Effector memory CD4-positive, alpha-beta T cell (primary cell): ENCODE measurements around the gene CHST6.
"Not testable (repeated sequence)": the region's sequence is repeated elsewhere in the genome, so short reads cannot be mapped to it uniquely, and the experiment has no call there.

Experiments used
- DNase-seq, 3 donors: peaks; one replicate each; pipeline ENCODE4 v3.0.0-alpha.2; 2020
- H3K27ac ChIP-seq: 2 replicates; pipeline ENCODE4 v1.7.0; 2013; ENCODE audit warnings: mild to moderate bottlenecking, low read length, moderate library complexity; ENCODE audit not compliant: insufficient read depth, poor library complexity, severe bottlenecking
- H3K27me3 ChIP-seq: replicated peaks from 2 replicates; pipeline ENCODE4 v1.7.0; 2013; ENCODE audit warnings: mild to moderate bottlenecking, low read length; ENCODE audit not compliant: insufficient read depth, control insufficient read depth, poor library complexity, severe bottlenecking
- H3K36me3 ChIP-seq: 2 replicates; pipeline ENCODE4 v1.7.0; 2013; ENCODE audit warnings: mild to moderate bottlenecking, low read length, moderate library complexity; ENCODE audit not compliant: control insufficient read depth, insufficient read depth
- H3K4me1 ChIP-seq: 2 replicates; pipeline ENCODE4 v1.7.0; 2013; ENCODE audit warnings: low read length, mild to moderate bottlenecking; ENCODE audit not compliant: control insufficient read depth, insufficient read depth, poor library complexity, severe bottlenecking
- H3K4me3 ChIP-seq: 2 replicates; pipeline ENCODE4 v1.7.0; 2013; ENCODE audit warnings: low read length, low read depth, mild to moderate bottlenecking; ENCODE audit not compliant: insufficient read depth, poor library complexity, severe bottlenecking
- H3K9me3 ChIP-seq: 2 replicates; pipeline ENCODE4 v1.7.0; 2013; ENCODE audit warnings: mild to moderate bottlenecking, low read length, moderate library complexity; ENCODE audit not compliant: control insufficient read depth
- total RNA-seq, 3 donors: gene quantifications; one replicate each; lab custom pipeline; 2026; lab: John Stamatoyannopoulos, UW

CHST6 gene
- total RNA-seq: 0 reads per million in 3 donors

DNA sequence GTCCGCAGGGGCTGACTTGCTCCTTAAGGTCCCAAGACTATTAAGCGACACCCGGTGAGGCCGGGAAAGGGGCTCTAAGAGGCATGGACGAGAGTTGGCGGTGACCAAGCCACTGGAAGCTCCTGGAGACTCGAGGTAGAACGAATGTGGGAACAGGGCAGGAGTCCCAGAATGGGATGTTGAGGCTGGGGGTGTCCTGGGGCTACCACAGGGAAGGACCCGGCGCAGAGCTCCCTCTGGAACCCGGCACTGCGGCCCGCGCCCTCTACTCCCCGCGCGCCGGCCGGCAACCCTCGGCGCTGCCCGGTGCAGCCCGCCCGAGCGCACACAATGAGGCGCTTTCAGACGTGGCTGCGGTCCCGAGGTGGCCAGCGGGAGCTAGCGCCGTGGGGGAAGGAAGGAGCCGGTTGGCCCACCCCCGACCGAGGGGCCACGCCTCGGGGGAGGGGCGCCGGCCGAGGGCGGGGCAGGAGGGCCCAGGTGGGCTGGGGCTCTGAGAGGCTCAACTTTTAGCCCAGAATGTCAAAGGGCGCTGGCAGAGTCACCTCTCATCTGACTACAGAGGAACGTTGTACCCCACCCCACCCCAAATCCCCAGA lies at the start of gene CHST6:
CHST6 (minus strand) TSS at position 366 of the 599 bp plus-strand sequence. CDS start 15,613 bp downstream, outside the sequence.
- Histone ChIP-seq H3K36me3 (no peaks in the 10 kb centered on the region), H3K9me3 (no peaks in the 10 kb centered on the region), H3K4me1 (peaks cover 8% of the 10 kb centered on the region), H3K27ac (no peak within 1 kb of the TSS), H3K27me3 (peaks cover 9% of the 10 kb centered on the region), H3K4me3 (peak within 1 kb of the TSS; percentile 35)
- DNase-seq: no peak

GRCh38 chr16:75542462-75542861 lies 47.2 kb upstream of the CHST6 start:
- not testable (repeated sequence) for H3K27me3 ChIP-seq, H3K4me1 ChIP-seq, H3K9me3 ChIP-seq, H3K4me3 ChIP-seq, DNase-seq, H3K36me3 ChIP-seq, H3K27ac ChIP-seq

GRCh38 chr16:75541236-75541635 lies 46.0 kb upstream of the CHST6 start:
- Histone ChIP-seq H3K27ac (no peak overlapping the region), H3K9me3 (no peaks in the 10 kb centered on the region), H3K4me1 (no peaks in the 10 kb centered on the region), H3K4me3 (no peak overlapping the region), H3K36me3 (no peaks in the 10 kb centered on the region), H3K27me3 (no peaks in the 10 kb centered on the region)
- no peak for DNase-seq

DNA sequence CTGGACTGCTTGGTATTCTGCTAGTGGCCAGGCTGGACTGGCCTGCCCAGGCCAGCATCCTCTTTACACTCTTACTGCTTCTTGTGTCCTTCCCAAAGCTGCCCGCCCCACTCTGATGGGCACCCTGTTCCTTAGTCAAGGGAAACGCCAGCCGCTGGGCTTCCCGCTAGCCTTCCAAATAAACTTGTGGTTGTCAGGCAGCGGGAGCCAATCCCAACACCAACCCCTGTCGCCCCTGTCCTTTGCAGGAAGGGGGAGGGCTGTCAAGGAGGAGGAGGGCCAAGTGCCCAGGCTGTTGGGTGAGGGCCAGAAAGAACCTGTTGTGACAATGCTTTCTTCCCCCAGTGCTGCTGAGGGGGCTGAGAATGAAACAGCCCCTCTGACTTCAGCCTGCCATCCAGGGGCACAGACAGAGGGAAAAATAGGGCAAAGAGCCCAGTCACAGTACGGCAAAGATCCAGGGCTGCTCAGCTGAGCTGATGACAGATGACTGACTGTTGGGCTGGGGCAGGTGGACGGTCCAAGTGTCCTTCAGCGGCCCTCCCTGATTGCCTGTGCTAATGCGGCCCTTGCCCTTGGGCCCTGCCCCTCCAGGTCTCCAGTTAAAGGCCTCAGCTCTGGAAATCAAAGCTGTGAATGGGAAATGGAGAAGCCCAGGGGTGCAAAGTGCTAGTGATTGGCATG lies 43.8 kb upstream of the CHST6 start:
- not testable (repeated sequence) for H3K4me3 ChIP-seq, H3K4me1 ChIP-seq, DNase-seq, H3K9me3 ChIP-seq, H3K27ac ChIP-seq, H3K27me3 ChIP-seq, H3K36me3 ChIP-seq

GRCh38 chr16:75537776-75538175 lies 42.5 kb upstream of the CHST6 start:
- no peak for DNase-seq
- Histone ChIP-seq H3K27ac (no peak overlapping the region), H3K27me3 (no peaks in the 10 kb centered on the region), H3K9me3 (no peaks in the 10 kb centered on the region), H3K4me1 (no peaks in the 10 kb centered on the region), H3K36me3 (no peaks in the 10 kb centered on the region), H3K4me3 (no peak overlapping the region)

- Histone ChIP-seq H3K9me3 (no peaks in the 10 kb centered on the region), H3K27me3 (no peaks in the 10 kb centered on the region), H3K36me3 (no peaks in the 10 kb centered on the region), H3K27ac (no peak within 1 kb of the TSS), H3K4me3 (no peak within 1 kb of the TSS), H3K4me1 (no peaks in the 10 kb centered on the region)
- DNase-seq: no peak
Observed at GRCh38 chr16:75535901-75536300, 40.7 kb upstream of the CHST6 start, which contains the start of gene CHST5. Gene CHST5 (minus strand): TSS chr16:75536108. CDS start chr16:75530384, 5,724 bp downstream.

DNA sequence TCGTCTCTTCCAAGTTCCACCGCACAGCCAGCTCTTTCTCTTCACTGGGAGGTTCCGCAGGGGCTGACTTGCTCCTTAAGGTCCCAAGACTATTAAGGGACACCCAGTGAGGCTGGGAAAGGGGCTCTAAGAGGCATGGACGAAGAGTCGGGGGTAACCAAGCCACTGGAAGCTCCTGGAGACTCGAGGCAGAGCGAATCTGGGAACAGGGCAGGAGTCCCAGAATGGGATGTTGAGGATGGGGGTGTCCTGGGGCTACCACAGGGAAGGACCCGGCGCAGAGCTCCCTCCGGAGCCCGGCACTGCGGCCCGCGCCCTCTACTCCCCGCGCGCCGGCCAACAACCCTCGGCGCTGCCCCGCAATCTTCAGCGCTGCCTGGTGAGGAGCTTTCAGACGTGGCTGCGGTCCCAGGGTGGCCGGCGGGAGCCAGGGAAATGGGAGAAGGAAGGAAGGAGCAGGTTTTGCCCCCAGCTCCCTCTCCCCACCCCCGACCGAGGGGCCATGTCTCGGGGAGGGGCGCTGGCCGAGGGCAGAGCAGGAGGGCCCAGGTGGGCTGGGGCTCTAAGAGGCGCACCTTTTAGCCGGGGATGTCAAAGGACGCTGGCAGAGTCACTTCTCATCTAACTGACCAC lies 40.1 kb upstream of the CHST6 start:
- H3K36me3 ChIP-seq: no peaks in the 10 kb centered on the region
- no peaks in the 10 kb centered on the region for H3K9me3 ChIP-seq
- no peaks in the 10 kb centered on the region for H3K27me3 ChIP-seq
- no peak overlapping the region for H3K4me3 ChIP-seq
- DNase-seq: no peak
- no peak overlapping the region for H3K27ac ChIP-seq
- H3K4me1 ChIP-seq: no peaks in the 10 kb centered on the region

- Histone ChIP-seq H3K36me3 (no peaks in the 10 kb centered on the region), H3K9me3 (no peaks in the 10 kb centered on the region), H3K4me1 (no peaks in the 10 kb centered on the region), H3K27me3 (no peaks in the 10 kb centered on the region), H3K27ac (no peak overlapping the region), H3K4me3 (no peak overlapping the region)
- no peak for DNase-seq
Observed at GRCh38 chr16:75534560-75535205, 39.4 kb upstream of the CHST6 start.

DNA sequence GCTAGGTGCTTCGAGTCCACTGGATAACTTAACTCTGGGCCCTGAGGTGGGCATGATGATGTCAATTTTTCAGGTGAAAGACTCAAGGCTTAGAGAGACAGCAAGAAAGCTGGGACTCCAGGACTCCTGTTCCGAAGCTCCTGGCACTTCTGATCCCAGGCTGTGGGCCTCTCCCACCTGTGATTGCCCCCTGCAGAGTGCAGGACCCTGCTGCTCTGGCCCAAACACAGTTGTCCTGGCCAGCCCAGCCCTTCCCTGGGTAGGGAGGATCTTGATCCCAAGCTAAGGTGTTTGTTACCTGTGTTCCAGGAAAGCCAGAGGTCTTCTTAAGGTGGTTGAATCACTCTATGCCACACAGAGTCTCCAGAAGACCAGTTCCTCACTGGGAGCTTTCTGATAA lies 37.5 kb upstream of the CHST6 start:
- no peaks in the 10 kb centered on the region for H3K27me3 ChIP-seq
- no peak overlapping the region for H3K4me3 ChIP-seq
- H3K36me3 ChIP-seq: no peaks in the 10 kb centered on the region
- H3K27ac ChIP-seq: no peak overlapping the region
- H3K4me1 ChIP-seq: no peaks in the 10 kb centered on the region
- no peak for DNase-seq
- H3K9me3 ChIP-seq: no peaks in the 10 kb centered on the region
